WTC11 (cell line): ENCODE data around the gene TSPAN18. TPM values are rescaled to one million over a fixed set of nuclear protein-coding genes. Genes with fewer than 3 reads are reported as not detected.

ENCODE experiments used
- ATAC-seq: fragments of 200-7000 bp; cut with Tn5 transposase; 2 replicates; pipeline ENCODE4 v1.10.0; 2021; ENCODE audit warnings: mild to moderate bottlenecking, moderate library complexity
- CTCF ChIA-PET: fragments of 300-600 bp; sonication (Branson Sonifier 250); formaldehyde crosslinking; loops from one replicate; lab custom pipeline; 2021; ENCODE audit warnings: antibody characterized with exemption; lab: Charles Lee
- POLR2A ChIA-PET: fragments of 350-600 bp; sonication (Branson Sonifier 250); formaldehyde crosslinking; loops from one replicate; lab custom pipeline; 2021; ENCODE audit warnings: antibody characterized with exemption; lab: Charles Lee
- DNase-seq: peaks from one replicate; pipeline ENCODE4 v3.0.0; 2021; ENCODE audit warnings: low spot score
- H3K27ac Mint-ChIP-seq: 2 replicates; pipeline ENCODE4 v1.8.0; 2021; ENCODE audit warnings: mixed read lengths
- H3K27me3 Mint-ChIP-seq: 2 replicates; pipeline ENCODE4 v1.8.0; 2021; ENCODE audit warnings: low read depth, mild to moderate bottlenecking, moderate library complexity, mixed read lengths
- H3K36me3 Mint-ChIP-seq: 2 replicates; pipeline ENCODE4 v1.8.0; 2021; ENCODE audit warnings: mixed read lengths
- H3K4me1 Mint-ChIP-seq: 2 replicates; pipeline ENCODE4 v1.8.0; 2022; ENCODE audit warnings: mixed read lengths
- H3K4me3 Mint-ChIP-seq: 2 replicates; pipeline ENCODE4 v1.8.0; 2021; ENCODE audit warnings: mild to moderate bottlenecking, moderate library complexity, mixed read lengths
- H3K9me3 Mint-ChIP-seq: 2 replicates; pipeline ENCODE4 v1.8.0; 2021; ENCODE audit warnings: mixed read lengths
- ATF1 ChIP-seq: sonication (generic); formaldehyde crosslinking; IDR thresholded peaks from 2 replicates; pipeline ENCODE4 v1.8.1; 2023; ENCODE audit warnings: mild to moderate bottlenecking, moderate library complexity, missing genetic modification reagents
- CBFB ChIP-seq: sonication (generic); formaldehyde crosslinking; IDR thresholded peaks from 2 replicates; pipeline ENCODE4 v1.8.1; 2022; ENCODE audit warnings: mild to moderate bottlenecking, low read depth, missing genetic modification reagents
- CREB1 ChIP-seq: sonication (generic); formaldehyde crosslinking; IDR thresholded peaks from 2 replicates; pipeline ENCODE4 v1.8.0; 2023; ENCODE audit warnings: mild to moderate bottlenecking, missing genetic modification reagents
- CREM ChIP-seq: sonication (generic); formaldehyde crosslinking; IDR thresholded peaks from 2 replicates; pipeline ENCODE4 v1.8.1; 2022; ENCODE audit warnings: mild to moderate bottlenecking, missing genetic modification reagents, moderate library complexity
- ESRRA ChIP-seq: sonication (generic); formaldehyde crosslinking; IDR thresholded peaks from 2 replicates; pipeline ENCODE4 v1.8.1; 2022; ENCODE audit warnings: mild to moderate bottlenecking, missing genetic modification reagents, borderline replicate concordance
- FOXJ3 ChIP-seq: sonication (generic); formaldehyde crosslinking; IDR thresholded peaks from 2 replicates; pipeline ENCODE4 v1.9.0; 2021; ENCODE audit warnings: missing genetic modification reagents, mild to moderate bottlenecking, borderline replicate concordance
- FOXK1 ChIP-seq: sonication (generic); formaldehyde crosslinking; IDR thresholded peaks from 2 replicates; pipeline ENCODE4 v1.8.0; 2022; ENCODE audit warnings: mild to moderate bottlenecking, moderate library complexity, missing genetic modification reagents
- IRF1 ChIP-seq: sonication (generic); formaldehyde crosslinking; IDR thresholded peaks from 2 replicates; pipeline ENCODE4 v1.8.0; 2023; ENCODE audit warnings: missing genetic modification reagents
- JAZF1 ChIP-seq: fragments of 250-450 bp; sonication (Bioruptor Pico); IDR thresholded peaks from 2 replicates; pipeline ENCODE4 v1.9.0; 2021; ENCODE audit warnings: moderate library complexity, mild to moderate bottlenecking, inconsistent platforms
- KAT7 ChIP-seq: sonication (generic); formaldehyde crosslinking; IDR thresholded peaks from 2 replicates; pipeline ENCODE4 v1.8.1; 2023; ENCODE audit warnings: missing genetic modification reagents, mild to moderate bottlenecking, borderline replicate concordance
- NR2C2 ChIP-seq: sonication (generic); formaldehyde crosslinking; IDR thresholded peaks from 2 replicates; pipeline ENCODE4 v1.8.0; 2022; ENCODE audit warnings: mild to moderate bottlenecking, missing genetic modification reagents
- RELA ChIP-seq: sonication (generic); formaldehyde crosslinking; IDR thresholded peaks from 2 replicates; pipeline ENCODE4 v1.8.1; 2022; ENCODE audit warnings: missing genetic modification reagents, mild to moderate bottlenecking, borderline replicate concordance
- RORB ChIP-seq: fragments of 250-450 bp; sonication (Bioruptor Pico); IDR thresholded peaks from 2 replicates; pipeline ENCODE4 v1.9.0; 2021; ENCODE audit warnings: mild to moderate bottlenecking
- SMAD4 ChIP-seq: sonication (generic); formaldehyde crosslinking; IDR thresholded peaks from 2 replicates; pipeline ENCODE4 v1.8.0; 2022; ENCODE audit warnings: mild to moderate bottlenecking, missing genetic modification reagents
- TCF7 ChIP-seq: sonication (generic); formaldehyde crosslinking; IDR thresholded peaks from 2 replicates; pipeline ENCODE4 v1.8.0; 2022; ENCODE audit warnings: mild to moderate bottlenecking, low read depth, missing genetic modification reagents, moderate library complexity
- TEAD1 ChIP-seq: sonication (generic); formaldehyde crosslinking; IDR thresholded peaks from 2 replicates; pipeline ENCODE4 v1.8.0; 2022; ENCODE audit warnings: mild to moderate bottlenecking, missing genetic modification reagents
- ZNF416 ChIP-seq: fragments of 250-450 bp; sonication (Bioruptor Pico); IDR thresholded peaks from 2 replicates; pipeline ENCODE4 v1.9.0; 2021; ENCODE audit warnings: mild to moderate bottlenecking, inconsistent platforms
- ZNF512 ChIP-seq: sonication (generic); formaldehyde crosslinking; IDR thresholded peaks from 2 replicates; pipeline ENCODE4 v1.8.1; 2022; ENCODE audit warnings: missing genetic modification reagents, borderline replicate concordance
- total RNA-seq: library from RNA; stranded (reverse); gene quantifications from 3 replicates; pipeline ENCODE4 v1.2.3, GENCODE V29; 2021
- TF ChIP-seq, protein P1 (sequence below): sonication (generic); formaldehyde crosslinking; IDR thresholded peaks from 2 replicates; pipeline ENCODE4 v1.8.0; 2022; ENCODE audit warnings: mild to moderate bottlenecking, missing genetic modification reagents
- TF ChIP-seq, protein P2 (sequence below): sonication (generic); formaldehyde crosslinking; IDR thresholded peaks from 2 replicates; pipeline ENCODE4 v1.8.0; 2023; ENCODE audit warnings: missing genetic modification reagents, mild to moderate bottlenecking, borderline replicate concordance
- TF ChIP-seq, protein P3 (sequence below): sonication (generic); formaldehyde crosslinking; IDR thresholded peaks from 2 replicates; pipeline ENCODE4 v1.8.0; 2022; ENCODE audit warnings: missing genetic modification reagents
- TF ChIP-seq, protein P4 (sequence below): sonication (generic); formaldehyde crosslinking; IDR thresholded peaks from 2 replicates; pipeline ENCODE4 v1.8.0; 2022; ENCODE audit warnings: mild to moderate bottlenecking, missing genetic modification reagents

TSPAN18 gene
- total RNA-seq, 1 experiment from 2014 or later = 44.7 TPM

DNA sequence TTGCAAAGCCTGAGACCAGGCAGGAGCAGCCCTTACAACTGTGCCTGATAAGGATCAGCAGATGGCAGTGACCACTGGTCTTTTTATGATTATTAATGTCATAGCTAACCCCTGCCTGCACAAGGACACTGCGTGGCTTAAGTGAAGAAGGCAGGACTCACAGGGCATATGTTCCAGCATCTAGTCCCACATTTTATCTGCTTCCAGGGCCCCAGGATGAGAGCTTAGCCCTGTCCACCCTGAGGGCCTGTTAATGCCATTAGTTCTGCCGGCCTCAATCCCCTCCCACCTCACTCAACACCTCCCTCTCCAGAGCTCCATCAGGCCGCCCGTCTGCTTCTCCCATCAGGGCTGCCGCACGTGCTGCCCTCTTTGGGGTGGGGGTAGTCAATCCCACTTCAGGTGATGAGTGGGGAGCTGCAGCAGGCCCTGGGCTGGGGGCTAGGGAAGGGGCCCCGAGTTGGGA lies 33.1 kb upstream of the TSPAN18 start (continued):
- no peak for TF ChIP-seq IRF1 (CRISPR knock-in tag)

DNA sequence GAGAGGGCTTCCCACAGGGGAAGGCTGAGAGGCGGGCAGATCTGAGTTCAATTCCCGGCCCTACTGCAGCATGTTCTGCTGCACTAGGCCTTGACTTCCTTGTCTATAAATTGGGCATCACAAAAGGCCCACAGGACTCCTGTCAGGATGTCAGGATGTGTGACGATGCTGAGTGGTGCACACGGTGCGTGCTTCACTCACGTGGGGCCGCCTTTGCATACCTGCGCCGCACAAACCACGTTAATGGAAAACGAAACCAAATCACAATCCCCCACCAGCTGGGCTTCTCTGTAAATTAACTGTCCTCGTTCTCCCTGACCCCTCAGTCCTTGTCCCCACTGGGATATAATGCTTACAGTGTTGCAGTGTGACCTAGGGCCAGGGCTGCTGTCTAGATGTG lies 32.3 kb upstream of the TSPAN18 start:
- Mint-ChIP-seq H3K4me3 (no peak overlapping the region), H3K27ac (no peak overlapping the region), H3K4me1 (peaks cover 2% of the 10 kb centered on the region; the same call in 1 of the 2 replicates), H3K9me3 (peaks cover 4% of the 10 kb centered on the region), H3K27me3 (0 out of 2 replicates have a peak, but pooled peaks cover 2% of the 10 kb centered on the region), H3K36me3 (no peaks in the 10 kb centered on the region)
- DNase-seq (no peak), ATAC-seq (no peak)
- CTCF ChIA-PET = no interaction called here
- TF ChIP-seq TEAD1 (CRISPR knock-in tag) (no peak), FOXJ3 (CRISPR knock-in tag) (no peak), KAT7 (CRISPR knock-in tag) (no peak), RELA (CRISPR knock-in tag) (no peak), JAZF1 (CRISPR knock-in tag) (no peak), TCF7 (CRISPR knock-in tag) (no peak), ESRRA (CRISPR knock-in tag) (no peak), FOXK1 (no peak)
- TF ChIP-seq, protein P1, sequence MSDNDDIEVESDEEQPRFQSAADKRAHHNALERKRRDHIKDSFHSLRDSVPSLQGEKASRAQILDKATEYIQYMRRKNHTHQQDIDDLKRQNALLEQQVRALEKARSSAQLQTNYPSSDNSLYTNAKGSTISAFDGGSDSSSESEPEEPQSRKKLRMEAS (CRISPR knock-in tag) = no peak
- POLR2A ChIA-PET = interaction anchor here (1.5 kb wide), 1 partner anchor 13 kb away, joined by 3 read pairs; no protein-coding TSS in a partner anchor

DNA sequence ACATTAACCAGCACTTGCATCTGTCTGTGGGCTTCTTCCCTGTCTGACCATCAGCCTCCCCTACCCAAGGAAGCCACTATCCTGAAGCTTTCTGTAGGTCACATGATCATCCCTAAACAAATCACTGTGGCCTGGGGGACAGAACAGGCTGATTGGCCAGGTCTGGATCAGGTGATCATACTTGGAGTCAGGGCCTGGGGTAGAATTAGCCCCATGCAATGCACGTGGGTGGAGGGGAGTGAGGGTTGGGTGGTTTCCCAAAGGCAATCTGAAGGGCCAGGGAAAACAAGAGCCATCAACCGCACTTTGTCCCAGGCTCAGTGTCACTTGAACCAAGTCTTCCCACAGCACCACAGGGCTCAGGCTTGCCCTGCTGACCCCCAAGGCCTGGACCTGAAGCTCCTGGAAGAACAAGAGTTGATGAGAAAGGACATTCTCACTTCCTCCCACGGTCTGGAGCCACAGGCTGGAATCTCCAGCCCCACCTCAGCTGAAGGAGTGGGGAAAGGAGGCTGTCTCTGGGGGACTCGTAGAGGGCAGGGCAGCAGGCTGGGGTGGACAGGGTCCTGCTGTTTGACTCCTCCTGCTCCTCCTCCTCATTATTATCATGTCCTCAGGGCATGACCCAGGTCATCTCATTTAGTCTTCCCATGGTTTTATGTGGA lies 31.5 kb upstream of the TSPAN18 start:
- POLR2A ChIA-PET = interaction anchor here (1.5 kb wide), 1 partner anchor 14 kb away, joined by 3 read pairs; no protein-coding TSS in a partner anchor
- H3K36me3 Mint-ChIP-seq = no peaks in the 10 kb centered on the region
- CTCF ChIA-PET = no interaction called here
- no peaks in the 10 kb centered on the region for H3K9me3 Mint-ChIP-seq
- no peak overlapping the region for H3K27ac Mint-ChIP-seq
- H3K4me1 Mint-ChIP-seq = peaks cover 7% of the 10 kb centered on the region
- H3K27me3 Mint-ChIP-seq = 0 out of 2 replicates have a peak, but pooled peaks cover 2% of the 10 kb centered on the region
- H3K4me3 Mint-ChIP-seq = no peak overlapping the region
- ATAC-seq = peak; percentile 26; the same call in 1 of the 2 replicates
- DNase-seq = no peak
- no peak for TF ChIP-seq CBFB (CRISPR knock-in tag)
- TF ChIP-seq ZNF512 (CRISPR knock-in tag) = no peak
- TF ChIP-seq FOXJ3 (CRISPR knock-in tag) = no peak
- no peak for TF ChIP-seq RORB (CRISPR knock-in tag)
- TF ChIP-seq, protein P2, sequence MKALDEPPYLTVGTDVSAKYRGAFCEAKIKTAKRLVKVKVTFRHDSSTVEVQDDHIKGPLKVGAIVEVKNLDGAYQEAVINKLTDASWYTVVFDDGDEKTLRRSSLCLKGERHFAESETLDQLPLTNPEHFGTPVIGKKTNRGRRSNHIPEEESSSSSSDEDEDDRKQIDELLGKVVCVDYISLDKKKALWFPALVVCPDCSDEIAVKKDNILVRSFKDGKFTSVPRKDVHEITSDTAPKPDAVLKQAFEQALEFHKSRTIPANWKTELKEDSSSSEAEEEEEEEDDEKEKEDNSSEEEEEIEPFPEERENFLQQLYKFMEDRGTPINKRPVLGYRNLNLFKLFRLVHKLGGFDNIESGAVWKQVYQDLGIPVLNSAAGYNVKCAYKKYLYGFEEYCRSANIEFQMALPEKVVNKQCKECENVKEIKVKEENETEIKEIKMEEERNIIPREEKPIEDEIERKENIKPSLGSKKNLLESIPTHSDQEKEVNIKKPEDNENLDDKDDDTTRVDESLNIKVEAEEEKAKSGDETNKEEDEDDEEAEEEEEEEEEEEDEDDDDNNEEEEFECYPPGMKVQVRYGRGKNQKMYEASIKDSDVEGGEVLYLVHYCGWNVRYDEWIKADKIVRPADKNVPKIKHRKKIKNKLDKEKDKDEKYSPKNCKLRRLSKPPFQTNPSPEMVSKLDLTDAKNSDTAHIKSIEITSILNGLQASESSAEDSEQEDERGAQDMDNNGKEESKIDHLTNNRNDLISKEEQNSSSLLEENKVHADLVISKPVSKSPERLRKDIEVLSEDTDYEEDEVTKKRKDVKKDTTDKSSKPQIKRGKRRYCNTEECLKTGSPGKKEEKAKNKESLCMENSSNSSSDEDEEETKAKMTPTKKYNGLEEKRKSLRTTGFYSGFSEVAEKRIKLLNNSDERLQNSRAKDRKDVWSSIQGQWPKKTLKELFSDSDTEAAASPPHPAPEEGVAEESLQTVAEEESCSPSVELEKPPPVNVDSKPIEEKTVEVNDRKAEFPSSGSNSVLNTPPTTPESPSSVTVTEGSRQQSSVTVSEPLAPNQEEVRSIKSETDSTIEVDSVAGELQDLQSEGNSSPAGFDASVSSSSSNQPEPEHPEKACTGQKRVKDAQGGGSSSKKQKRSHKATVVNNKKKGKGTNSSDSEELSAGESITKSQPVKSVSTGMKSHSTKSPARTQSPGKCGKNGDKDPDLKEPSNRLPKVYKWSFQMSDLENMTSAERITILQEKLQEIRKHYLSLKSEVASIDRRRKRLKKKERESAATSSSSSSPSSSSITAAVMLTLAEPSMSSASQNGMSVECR (CRISPR knock-in tag) = no peak
- TF ChIP-seq ZNF416 (CRISPR knock-in tag) = no peak
- TF ChIP-seq NR2C2 (CRISPR knock-in tag) = no peak
- TF ChIP-seq, protein P3, sequence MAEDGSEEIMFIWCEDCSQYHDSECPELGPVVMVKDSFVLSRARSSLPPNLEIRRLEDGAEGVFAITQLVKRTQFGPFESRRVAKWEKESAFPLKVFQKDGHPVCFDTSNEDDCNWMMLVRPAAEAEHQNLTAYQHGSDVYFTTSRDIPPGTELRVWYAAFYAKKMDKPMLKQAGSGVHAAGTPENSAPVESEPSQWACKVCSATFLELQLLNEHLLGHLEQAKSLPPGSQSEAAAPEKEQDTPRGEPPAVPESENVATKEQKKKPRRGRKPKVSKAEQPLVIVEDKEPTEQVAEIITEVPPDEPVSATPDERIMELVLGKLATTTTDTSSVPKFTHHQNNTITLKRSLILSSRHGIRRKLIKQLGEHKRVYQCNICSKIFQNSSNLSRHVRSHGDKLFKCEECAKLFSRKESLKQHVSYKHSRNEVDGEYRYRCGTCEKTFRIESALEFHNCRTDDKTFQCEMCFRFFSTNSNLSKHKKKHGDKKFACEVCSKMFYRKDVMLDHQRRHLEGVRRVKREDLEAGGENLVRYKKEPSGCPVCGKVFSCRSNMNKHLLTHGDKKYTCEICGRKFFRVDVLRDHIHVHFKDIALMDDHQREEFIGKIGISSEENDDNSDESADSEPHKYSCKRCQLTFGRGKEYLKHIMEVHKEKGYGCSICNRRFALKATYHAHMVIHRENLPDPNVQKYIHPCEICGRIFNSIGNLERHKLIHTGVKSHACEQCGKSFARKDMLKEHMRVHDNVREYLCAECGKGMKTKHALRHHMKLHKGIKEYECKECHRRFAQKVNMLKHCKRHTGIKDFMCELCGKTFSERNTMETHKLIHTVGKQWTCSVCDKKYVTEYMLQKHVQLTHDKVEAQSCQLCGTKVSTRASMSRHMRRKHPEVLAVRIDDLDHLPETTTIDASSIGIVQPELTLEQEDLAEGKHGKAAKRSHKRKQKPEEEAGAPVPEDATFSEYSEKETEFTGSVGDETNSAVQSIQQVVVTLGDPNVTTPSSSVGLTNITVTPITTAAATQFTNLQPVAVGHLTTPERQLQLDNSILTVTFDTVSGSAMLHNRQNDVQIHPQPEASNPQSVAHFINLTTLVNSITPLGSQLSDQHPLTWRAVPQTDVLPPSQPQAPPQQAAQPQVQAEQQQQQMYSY = no peak
- no peak for TF ChIP-seq CREM (CRISPR knock-in tag)
- no peak for TF ChIP-seq FOXK1
- TF ChIP-seq, protein P4, sequence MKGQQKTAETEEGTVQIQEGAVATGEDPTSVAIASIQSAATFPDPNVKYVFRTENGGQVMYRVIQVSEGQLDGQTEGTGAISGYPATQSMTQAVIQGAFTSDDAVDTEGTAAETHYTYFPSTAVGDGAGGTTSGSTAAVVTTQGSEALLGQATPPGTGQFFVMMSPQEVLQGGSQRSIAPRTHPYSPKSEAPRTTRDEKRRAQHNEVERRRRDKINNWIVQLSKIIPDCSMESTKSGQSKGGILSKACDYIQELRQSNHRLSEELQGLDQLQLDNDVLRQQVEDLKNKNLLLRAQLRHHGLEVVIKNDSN = peak; percentile 41; the same call in 1 of the 2 replicates
- no peak for TF ChIP-seq SMAD4 (CRISPR knock-in tag)
- TF ChIP-seq CREB1 (CRISPR knock-in tag) = no peak
- no peak for TF ChIP-seq ATF1
